Stimulated activated CD4-positive, alpha-beta T cell treated with anti-CD3 and anti-CD28 coated beads, TNF-alpha, amount 100 ng/mL, for 4 hours (primary cell): ENCODE results near the gene CENPU.
"Not testable (repeated sequence)": the region's sequence is repeated elsewhere in the genome, so short reads cannot be mapped to it uniquely, and the experiment has no call there.

Experiments
- DNase-seq, 3 experiments: peaks; one replicate each; pipeline ENCODE4 v3.0.0-alpha.2; 2020; ENCODE audit warnings: low read depth in 3 of 3

CENPU gene

DNA sequence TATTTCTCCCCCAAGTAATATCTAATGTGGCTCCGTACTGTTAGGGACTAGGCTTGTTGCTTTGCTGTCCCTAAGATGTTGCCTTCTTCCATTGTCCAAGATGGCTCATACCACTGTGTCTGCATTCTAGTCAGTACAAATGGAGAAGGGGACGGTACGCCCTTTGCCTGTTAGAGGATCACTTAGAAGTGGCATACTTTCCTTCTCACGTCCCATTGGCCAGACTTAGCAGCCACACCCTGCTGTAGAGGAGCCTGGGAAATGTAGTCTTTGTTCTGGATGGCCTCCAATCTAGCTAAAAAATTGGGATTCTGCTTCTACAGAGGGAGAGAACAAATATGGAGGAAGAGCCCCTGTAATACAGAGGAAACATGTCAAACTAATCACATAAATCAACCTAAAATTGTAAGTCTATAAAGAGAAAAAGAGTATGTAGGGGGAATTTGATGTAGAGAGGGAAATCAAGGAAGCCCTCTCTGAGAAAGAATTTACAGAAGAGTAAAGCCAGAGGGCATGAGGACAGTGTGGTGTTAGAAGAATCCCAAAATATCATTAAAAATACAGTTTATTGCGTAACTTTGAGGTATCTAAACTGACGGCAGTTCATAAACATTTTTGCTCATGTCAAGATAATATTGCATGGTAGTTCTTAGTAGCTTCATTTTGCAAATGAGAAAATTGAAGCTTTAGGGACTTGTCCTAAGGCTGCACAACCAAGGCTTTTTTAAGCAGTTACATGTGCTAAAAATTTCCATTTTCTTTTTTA, 69.3 kb downstream of the CENPU start:
- no peak for DNase-seq

GRCh38 chr4:184662236-184662635, 71.7 kb downstream of the CENPU start:
- DNase-seq: no peak

- DNase-seq: no peak
Measured at GRCh38 chr4:184660978-184661377, 72.9 kb downstream of the CENPU start.

- not testable (repeated sequence) for DNase-seq
Measured at GRCh38 chr4:184657820-184658219, 76.1 kb downstream of the CENPU start.

DNA sequence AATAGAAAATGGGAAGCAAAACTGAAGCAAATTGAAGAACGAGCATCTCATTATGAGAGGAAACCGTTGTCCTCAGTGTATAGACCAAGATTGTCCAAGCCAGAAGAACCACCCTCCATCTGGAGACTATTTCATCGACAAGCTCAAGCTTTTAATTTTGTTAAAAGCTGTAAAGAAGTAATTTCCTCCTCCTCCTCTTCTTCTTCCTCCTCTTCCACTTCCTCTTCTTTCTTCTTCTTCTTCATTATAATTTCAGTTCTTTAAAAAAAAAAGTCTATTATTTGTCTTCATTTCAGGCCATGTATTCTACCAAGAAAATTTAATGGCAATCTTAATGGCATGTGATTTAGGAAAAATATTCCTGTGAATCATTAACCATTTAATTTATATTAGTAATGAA, 76.8 kb downstream of the CENPU start:
- DNase-seq: no peak

GRCh38 chr4:184655889-184656869, 77.7 kb downstream of the CENPU start:
- no peak for DNase-seq

- DNase-seq: no peak
Measured at GRCh38 chr4:184653650-184654049, 80.2 kb downstream of the CENPU start.

- DNase-seq: not testable (repeated sequence)
Measured at GRCh38 chr4:184652681-184653080, 81.2 kb downstream of the CENPU start.

DNA sequence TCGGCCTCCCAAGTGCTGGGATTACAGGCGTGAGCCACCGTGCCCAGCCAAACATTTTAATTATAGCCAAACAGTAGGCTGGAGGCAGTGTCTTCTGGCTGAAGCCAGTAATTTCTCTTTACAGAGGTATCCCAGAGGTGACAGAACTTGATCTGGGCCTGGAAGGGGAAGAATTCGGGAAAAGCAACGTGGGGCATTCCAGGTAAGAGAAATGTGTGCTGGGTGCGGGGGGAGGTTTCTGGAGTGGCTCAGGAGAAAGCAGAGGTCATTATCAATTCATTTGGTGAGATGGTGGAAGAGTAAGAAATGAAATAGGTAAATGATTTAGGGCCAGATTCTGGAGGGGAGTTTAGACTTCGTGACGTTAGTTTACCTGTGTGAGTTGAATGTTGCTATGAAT, 82.0 kb downstream of the CENPU start:
- DNase-seq: no peak

DNA sequence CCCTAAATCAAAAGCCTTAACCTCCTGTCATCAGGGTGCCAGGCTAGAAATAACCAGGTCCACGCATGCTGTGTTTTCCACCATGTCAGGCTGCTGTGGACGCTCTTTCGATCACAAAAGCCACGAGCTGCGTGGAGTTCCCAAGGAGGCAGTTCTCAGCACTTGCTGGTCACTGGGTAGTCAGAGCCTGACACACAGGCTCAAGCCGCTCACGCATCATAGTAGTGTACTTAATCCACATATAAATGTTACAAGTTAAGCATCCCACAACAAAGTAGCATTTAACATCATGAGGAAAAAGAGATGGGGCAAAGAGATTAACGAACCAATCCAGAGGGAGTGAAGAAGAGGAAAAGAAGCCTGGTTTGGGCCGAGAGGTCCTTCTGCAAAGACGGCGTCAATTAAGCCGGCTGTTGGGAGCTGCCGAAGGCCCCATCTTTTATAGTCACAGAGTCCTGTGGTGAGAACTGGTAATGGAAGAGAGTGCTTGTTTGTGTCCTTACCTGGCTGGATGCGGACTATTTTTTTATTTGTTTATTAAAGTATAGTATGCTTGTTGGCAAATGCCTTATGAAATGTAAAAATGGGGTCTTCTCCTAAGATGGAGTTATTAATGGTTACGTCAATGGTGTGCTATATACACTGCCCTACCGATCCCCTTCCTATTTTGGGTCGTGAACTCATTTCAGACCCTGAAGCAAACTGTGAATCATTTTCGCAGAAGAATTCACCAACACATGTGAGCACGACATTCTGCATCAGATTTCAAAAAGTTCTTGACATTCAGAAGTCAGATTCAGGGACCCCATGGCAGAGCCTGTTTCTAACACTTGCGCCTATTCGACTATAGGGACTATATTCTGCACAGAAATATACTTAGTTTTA, 83.7 kb downstream of the CENPU start:
- no peak for DNase-seq

DNA sequence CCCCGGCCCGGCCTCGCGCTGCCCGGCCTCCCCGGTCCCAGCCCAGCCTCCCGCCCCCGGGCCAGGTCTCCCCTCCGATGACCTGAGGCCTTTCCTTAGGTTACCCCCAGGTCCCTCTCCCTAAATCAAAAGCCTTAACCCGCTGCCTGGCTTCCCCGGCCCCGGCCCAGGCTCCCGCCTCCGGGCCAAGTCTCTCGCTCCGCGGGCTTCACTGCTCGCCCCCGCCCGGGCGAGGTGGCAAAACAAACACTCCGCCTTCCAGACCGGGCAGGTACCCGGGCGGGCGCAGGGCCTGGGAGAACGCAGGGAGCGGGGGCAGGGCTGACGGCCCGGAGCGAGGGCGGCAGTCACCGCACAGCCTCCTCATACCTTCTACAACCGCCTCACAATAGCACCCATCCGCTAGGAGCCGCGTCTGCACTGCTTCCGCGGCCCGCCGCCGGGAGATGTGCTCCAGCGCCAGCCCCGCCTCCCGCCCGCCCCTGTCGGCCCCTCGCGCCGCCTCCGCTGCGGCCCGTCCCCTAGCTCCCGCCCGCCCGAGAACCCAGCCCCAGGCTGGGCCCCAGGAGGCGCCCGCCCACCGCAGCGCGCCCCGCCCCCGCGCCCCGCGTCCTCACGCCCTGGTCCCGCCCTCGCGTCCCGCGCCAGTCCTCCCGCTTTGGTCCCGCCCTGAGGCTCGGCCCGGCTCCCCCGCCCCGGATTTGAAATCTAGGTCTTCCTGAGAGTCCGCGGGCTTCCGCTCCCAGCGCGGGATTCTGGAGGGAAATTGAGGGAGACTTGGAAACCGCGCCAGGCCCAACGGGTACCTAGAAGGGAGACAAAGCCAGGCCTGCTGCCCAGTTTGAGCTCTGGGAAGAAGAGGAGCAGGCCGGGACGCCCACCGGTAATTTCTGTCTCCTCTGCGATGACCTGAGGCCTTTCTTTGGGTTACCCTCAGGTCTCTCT, 84.6 kb downstream of the CENPU start, which contains the start of the genes CASP3 and PRIMPOL:
Gene CASP3, minus strand, starts transcription at position 422 of the 945 bp plus-strand sequence. CDS start 10,994 bp downstream, outside the sequence.
Gene PRIMPOL, plus strand, starts transcription at position 713 of the 945 bp plus-strand sequence. CDS start 7,403 bp downstream, outside the sequence.
- peak; percentile 88 to 94 (median 92) for DNase-seq

DNA sequence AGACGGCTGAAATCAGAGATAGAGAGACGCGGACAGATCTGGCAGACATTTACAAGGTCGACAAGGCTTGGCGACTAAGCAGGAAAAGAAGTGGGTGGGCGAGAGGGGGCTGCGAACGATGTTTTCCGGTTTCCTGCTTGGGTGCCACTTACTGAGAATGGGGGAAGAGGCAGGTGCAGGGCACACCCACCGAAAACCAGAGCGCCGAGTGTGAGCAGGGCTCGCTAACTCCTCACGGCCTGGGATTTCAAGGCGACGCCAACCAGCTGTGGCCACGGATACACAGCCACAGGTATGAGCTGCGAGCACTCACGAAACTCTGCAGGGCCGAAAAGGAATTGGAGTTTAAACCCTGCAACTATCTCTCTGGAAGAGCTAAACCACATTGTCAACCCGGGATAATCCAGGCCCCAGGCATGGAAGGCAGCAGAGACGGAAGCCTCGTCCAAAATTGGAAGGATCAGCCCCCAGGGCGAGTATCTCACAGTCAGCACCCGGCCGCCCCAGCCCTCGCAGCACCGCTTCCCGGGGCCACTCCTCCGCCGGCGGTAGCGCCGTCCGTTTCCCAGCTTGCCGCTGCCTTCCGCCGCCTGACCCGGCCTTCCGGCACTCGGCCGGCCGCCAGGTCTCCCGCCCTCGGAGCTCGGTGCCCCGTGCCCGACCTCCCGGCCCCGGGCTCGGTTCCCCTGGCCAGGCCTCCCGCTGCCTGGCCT, 85.4 kb downstream of the CENPU start:
- DNase-seq: peak in 2 of 3 experiments; percentile 22 to 25

DNA sequence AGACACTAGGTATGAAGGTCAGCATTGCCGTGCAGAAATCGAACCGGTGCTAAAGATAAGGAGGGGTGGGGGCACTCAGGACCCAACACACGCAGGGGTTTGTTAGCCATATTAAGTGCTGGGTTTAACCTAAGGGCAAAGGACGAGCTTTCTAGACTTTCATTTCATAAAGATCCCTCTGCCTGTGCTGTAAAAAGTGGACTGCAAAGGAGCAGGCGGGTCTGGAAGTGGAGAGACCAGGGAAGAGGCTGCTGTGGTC, 85.9 kb downstream of the CENPU start:
- DNase-seq: no peak

DNA sequence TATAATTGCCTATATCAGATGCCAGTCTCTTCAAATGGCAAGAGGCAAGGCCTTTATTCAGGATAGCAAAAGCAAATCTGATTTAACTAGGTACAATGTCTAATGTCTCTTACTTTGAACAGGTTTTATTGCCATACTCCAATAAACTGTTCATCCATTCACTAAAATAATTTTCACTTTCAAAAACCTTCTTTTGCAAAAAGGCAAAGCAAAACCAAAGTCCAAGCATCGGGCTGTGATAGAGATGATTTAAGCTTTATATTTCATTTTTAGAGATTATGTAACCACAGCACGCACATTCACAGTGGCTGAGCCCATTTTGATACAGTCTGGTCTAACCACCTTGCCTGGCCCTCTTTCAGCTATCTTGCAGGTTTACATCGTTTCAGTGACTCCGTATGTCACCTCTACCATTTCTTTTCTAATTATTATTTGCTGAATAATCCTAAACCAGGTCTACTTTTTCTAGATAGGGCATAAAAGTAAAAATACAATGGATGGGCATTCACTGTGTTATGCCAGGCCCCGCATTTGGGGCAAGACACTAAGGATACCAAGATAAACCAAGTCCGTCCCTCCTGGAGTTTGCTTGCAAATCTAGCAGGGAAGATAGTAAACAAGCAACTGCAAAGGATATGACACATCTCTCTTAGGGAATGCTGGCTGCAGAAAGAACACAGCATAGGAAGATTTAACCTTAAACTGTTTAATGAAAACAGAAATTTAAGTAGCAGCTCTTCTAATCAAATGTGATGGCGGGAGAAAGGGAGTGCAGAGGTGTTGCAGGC, 86.4 kb downstream of the CENPU start:
- no peak for DNase-seq

DNA sequence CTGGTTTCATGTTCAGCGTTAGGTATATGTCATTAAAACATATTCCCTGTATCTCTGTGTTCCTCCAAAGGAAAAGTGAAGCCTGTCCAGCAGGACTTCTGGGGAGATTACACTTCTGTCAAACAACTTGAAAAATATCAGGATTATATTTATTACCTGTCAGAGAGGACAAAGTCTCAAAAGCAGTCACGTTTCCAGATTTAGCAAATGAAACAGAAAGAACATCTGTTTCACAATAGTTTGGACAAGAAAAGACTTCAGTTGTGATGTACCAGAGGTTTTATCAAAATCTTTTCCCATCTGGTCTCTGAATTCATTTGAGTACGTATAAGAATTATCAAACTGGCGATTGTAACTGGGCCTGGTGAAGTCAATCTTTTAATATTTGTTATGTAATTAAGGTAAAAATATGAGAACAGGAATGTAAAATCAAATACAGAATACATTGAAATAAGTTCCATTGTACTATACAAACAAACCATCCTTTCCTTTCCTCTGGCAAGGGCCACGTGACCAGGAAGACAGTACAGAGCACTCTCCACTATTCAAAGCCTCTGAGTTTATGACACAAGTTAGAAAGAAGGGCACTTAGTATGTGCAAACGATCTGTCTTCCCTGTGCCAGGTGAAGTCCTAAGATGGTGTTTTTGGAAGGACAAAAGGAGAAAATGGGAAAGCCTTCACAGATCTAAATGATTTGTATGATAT, 87.8 kb downstream of the CENPU start:
- DNase-seq: no peak

DNA sequence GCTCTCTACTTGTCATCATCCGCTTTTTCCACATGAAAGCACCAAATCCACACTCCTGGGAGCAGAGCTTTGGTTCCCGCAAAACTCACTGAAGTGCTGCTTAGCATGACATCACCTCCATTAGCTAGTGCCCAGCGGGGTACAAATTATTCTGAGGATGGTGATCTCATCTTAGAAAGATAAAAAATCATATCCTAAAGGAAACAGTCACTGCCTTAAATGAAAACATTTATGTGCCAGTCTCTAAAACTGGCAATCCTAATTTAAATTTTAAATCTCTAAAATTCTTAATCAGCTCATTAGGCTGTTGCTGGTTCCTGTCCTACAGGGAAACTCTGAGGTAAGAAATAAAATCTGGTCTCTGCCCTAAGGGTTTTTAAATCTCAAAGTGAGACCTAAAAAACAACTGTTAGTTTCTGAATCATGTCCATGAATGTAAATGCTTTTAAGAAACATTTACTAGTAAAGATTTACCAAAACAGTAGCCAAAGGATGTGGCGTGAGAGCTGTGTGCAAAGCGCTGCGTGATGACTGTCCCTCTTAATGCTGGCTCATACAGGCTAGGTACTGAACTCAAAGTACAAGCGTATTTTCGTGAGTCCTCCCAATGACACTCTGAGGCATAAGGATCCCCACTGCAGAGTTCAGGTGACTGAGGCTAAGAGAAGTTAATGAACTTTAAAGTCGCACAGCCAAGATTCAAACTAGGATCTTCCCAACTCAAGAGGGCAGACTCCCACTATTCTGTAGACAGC, 89.2 kb downstream of the CENPU start:
- no peak for DNase-seq
